ENCODE data around the gene CYP4F11. TPM values are rescaled to one million over a fixed set of nuclear protein-coding genes. Genes with fewer than 3 reads are reported as not detected.
"Not testable (repeated sequence)": the region's sequence is repeated elsewhere in the genome, so short reads cannot be mapped to it uniquely, and the experiment has no call there.

The CYP4F11 gene
- total RNA-seq, 1 experiment from 2014 or later: 0.44 TPM

DNA sequence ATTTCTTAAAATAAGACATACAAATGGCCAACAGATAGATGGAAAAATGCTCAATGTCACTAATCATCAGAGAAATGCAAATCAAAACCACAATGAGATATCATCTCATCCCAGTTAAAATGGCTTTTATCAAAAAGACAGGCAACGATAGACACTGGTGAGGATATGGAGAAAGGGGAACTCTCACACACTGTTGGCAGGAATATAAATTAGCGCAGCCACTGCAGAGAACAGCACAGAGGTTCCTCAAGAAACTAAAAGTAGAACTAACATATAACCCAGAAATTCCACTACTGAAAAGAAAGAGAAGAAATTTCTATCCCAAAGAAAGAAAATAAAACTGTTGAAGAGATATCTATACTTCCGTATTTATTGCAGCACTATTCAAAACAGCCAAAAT is 51.0 kb downstream of the CYP4F11 start:
- DNase-seq (ENCODE audit: low read depth): not testable (repeated sequence)

DNA sequence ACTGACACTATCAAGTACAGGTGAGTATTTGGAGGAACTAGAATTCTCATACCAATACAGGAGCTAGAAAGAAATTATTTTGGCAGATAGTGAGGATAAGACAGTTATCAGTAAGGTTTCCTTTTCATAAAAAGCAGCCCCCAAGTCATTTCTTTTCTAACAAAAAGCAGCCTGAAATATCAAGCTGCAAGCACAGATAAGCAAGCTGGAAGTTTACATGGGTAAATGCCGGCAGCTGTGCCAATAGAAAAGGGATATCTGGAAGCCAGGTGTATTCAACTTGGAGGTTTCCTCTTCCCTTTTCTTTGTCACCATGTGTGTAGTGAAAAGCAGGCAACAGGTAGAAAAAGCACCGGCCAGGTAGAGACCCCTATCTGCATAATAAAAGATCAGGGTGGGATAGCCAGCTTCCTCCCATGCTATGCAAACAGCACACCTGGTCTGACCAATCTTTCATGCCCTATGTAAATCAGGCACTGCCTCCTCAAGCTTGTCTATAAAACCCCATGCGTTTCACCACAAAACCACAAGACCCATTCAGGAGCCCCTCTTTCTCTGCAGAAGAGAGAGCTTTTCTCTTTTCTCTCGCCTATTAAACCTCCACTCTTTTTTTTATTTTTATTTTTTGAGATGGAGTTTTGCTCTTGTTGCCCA is 59.4 kb downstream of the CYP4F11 start:
- DNase-seq (ENCODE audit: low read depth): no peak

DNA sequence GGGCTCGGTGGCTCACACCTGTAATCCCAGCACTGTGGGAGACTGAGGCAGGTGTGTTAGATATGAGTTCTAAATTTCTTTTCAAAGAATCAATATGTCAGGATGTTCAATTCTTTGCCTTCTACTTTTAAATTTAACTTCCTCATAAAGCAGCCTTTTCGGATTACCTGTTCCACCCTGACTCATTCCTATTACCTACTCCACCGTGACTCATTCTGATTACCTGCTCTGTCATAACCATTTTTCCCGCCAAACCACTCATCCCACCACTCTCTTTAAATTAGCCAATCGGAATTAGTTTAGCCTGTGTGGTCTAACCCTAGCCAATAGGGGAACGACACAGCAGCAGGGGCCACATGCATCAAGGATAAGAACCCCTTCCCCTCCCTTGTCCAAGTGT is 60.6 kb downstream of the CYP4F11 start:
- not testable (repeated sequence) for DNase-seq (ENCODE audit: low read depth)

DNA sequence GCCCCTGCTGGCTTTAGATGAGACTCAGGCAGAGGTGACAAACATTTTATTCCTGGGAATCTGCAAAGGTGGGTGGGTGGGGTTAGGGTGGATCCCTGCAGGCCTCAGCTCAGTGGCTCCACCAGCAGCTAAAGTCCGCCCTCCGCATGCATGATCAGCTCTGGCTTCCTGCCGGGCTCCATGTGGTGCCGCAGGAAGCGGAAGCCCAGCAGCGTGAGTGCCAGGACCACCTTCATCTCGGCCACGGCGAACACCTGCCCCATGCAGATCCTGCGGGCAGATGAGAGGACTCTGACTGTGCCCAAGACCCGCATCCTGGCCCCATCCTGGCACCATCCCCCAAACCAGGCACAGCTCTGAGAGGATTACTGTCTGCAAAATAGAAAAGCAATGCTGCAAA is 62.8 kb downstream of the CYP4F11 start:
- no peak for DNase-seq (ENCODE audit: low read depth)

- no peak for DNase-seq (ENCODE audit: low read depth)
Measured at GRCh38 chr19:15869873-15870272, 64.5 kb downstream of the CYP4F11 start.

DNA sequence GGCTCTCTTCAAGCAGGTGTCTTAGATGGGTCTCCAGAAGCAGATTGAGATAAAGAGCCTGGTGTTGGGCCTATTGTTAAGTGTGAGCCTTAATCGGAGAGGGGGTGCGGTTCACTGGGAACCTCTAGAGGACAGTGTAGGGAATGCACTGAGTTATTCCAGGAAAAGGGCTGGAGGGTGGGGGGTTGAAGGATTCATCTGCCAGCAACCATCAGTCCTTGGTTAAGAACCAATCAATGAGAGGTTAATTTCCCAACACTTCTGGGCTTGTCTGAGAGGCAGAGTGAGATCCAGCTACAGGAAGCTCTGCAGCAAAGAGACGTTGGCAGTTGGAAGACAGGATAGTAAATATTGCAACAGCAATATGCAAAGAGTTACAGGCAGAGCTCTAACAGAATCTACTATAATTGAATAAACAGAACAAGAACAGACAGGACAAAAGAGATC is 65.2 kb downstream of the CYP4F11 start:
- DNase-seq (ENCODE audit: low read depth): peak; percentile 69

GRCh38 chr19:15866636-15867035 is 67.7 kb downstream of the CYP4F11 start:
- peak; percentile 24 for DNase-seq (ENCODE audit: low read depth)

GRCh38 chr19:15864824-15865223 is 69.5 kb downstream of the CYP4F11 start:
- peak; percentile 39 for DNase-seq (ENCODE audit: low read depth)

- DNase-seq (ENCODE audit: low read depth): peak; percentile 91
Measured at GRCh38 chr19:15863272-15863671, 71.1 kb downstream of the CYP4F11 start.

DNA sequence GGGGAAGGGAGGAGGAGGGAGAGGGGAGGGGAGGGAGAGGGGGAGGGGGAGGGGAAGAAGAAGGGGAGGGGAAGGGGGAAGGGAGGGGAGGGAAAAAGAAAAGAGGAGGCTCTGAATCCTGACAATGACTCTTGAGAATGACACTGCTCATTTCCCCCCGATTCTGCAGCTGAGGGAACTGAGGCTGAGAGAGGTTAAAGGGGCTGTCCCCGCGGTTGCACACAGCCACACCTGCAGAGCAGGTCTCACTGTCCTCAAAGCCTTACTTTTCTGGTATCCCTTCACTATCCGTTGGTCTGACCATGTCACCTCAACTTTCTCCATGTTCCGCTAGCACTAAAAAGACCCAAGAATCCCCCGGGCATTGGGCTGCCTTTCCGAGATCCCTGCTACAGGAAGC is 71.9 kb downstream of the CYP4F11 start:
- no peak for DNase-seq (ENCODE audit: low read depth)

Other genes with a start within 250 kb of the CYP4F11 start
- not detected in 2 replicates for gene OR10H2, start 206.5 kb downstream of the CYP4F11 start, total RNA-seq (2014; rRNA removed; shearing (Covaris generic))
- gene OR10H3, start 196.5 kb downstream of the CYP4F11 start, total RNA-seq (2014; rRNA removed; shearing (Covaris generic)): not detected in 2 replicates
- gene OR10H5, start 146.9 kb downstream of the CYP4F11 start, total RNA-seq (2014; rRNA removed; shearing (Covaris generic)): not detected in 2 replicates
- gene OR10H1, start 118.9 kb downstream of the CYP4F11 start, total RNA-seq (2014; rRNA removed; shearing (Covaris generic)): not detected in 2 replicates
- 1.6 and 1.8 TPM in 2 replicates for gene CYP4F2, start 36.5 kb downstream of the CYP4F11 start, total RNA-seq (2014; rRNA removed; shearing (Covaris generic))
- gene OR10H4, start 14.5 kb upstream of the CYP4F11 start, total RNA-seq (2014; rRNA removed; shearing (Covaris generic)): not detected in 2 replicates
- gene TPM4, start 142.0 kb upstream of the CYP4F11 start, total RNA-seq (2014; rRNA removed; shearing (Covaris generic)): 1,087 and 1,450 TPM in 2 replicates
- gene RAB8A, start 177.4 kb upstream of the CYP4F11 start, total RNA-seq (2014; rRNA removed; shearing (Covaris generic)): 110 and 159 TPM in 2 replicates
- 11.1 and 12.6 TPM in 2 replicates for gene HSH2D, start 209.2 kb upstream of the CYP4F11 start, total RNA-seq (2014; rRNA removed; shearing (Covaris generic))
- gene CIB3, start 239.0 kb upstream of the CYP4F11 start, total RNA-seq (2014; rRNA removed; shearing (Covaris generic)): not detected in 2 replicates